WERI-Rb-1 (cell line): Measurements from ENCODE around the gene ACSF3.

ENCODE experiments used
- DNase-seq: peaks from one replicate; pipeline ENCODE4 v3.0.0-alpha.2; 2020
- H3K27ac ChIP-seq: fragments of 250-450 bp; sonication (Bioruptor Pico); 2 replicates; pipeline ENCODE4 v1.5.1; 2020; ENCODE audit warnings: mild to moderate bottlenecking, moderate library complexity
- H3K27me3 ChIP-seq: fragments of 250-450 bp; sonication (Bioruptor Pico); 2 replicates; pipeline ENCODE4 v1.5.1; 2021; ENCODE audit warnings: mild to moderate bottlenecking, low read depth, moderate library complexity; ENCODE audit not compliant: insufficient read depth, severe bottlenecking
- H3K36me3 ChIP-seq: fragments of 250-450 bp; sonication (Bioruptor Pico); 2 replicates; pipeline ENCODE4 v1.5.1; 2020; ENCODE audit warnings: mild to moderate bottlenecking, moderate library complexity
- H3K4me3 ChIP-seq: 2 replicates; pipeline ENCODE4 v1.5.1; 2011; ENCODE audit warnings: low read depth, mild to moderate bottlenecking, control low read depth, low read length
- H3K9me3 ChIP-seq: fragments of 250-450 bp; sonication (Bioruptor Pico); 2 replicates; pipeline ENCODE4 v1.5.1; 2021; ENCODE audit warnings: mild to moderate bottlenecking, moderate library complexity; ENCODE audit not compliant: severe bottlenecking
- CTCF ChIP-seq: IDR thresholded peaks from 2 replicates; pipeline ENCODE4 v1.5.1; 2011; ENCODE audit warnings: low read depth, mild to moderate bottlenecking, control low read depth, inconsistent platforms, low read length

ACSF3 gene

GRCh38 chr16:89123001-89123830 is 29.6 kb downstream of the ACSF3 start:
- Histone ChIP-seq H3K27ac (no peak overlapping the region), H3K4me3 (no peak overlapping the region), H3K27me3 (no peaks in the 10 kb centered on the region), H3K36me3 (no peaks in the 10 kb centered on the region), H3K9me3 (no peaks in the 10 kb centered on the region)
- DNase-seq = no peak
- no peak for TF ChIP-seq CTCF

DNA sequence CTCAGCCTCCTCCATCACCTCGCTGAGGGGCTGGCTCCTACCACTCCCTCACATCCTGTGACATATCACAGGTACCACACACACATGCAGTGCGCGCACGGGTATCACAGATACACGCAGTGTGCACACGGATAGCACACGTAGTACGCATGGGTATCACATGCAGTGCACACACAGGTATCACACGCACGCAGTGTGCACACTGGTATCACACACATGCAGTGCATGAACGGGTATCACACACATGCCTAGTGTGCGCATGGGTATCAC is 30.1 kb downstream of the ACSF3 start:
- no peak for DNase-seq
- TF ChIP-seq CTCF = no peak
- Histone ChIP-seq H3K9me3 (no peaks in the 10 kb centered on the region), H3K27ac (no peak overlapping the region), H3K4me3 (no peak overlapping the region), H3K27me3 (no peaks in the 10 kb centered on the region), H3K36me3 (no peaks in the 10 kb centered on the region)

DNA sequence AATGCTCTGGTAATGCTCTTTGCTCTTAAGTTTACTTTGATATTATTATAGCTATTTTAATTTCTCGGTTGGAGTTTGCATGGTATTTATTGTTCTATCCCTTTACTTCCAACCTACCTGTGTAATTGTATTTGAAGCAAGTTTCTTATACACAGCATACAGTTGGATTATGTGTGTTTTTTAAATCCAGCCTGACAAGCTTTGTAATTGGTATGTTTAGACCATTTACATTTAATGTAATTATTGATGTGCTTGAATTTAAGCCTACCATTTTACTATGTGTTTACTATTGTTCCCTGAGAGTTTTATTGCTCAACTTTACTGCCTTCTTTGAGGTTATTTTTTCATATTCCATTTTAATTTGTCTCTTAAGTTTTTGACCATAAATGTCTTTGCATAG is 35.7 kb downstream of the ACSF3 start:
- H3K36me3 ChIP-seq = no peaks in the 10 kb centered on the region
- no peak overlapping the region for H3K4me3 ChIP-seq
- no peak for DNase-seq

GRCh38 chr16:89130448-89130847 is 36.8 kb downstream of the ACSF3 start:
- DNase-seq = no peak
- no peaks in the 10 kb centered on the region for H3K27me3 ChIP-seq
- no peak overlapping the region for H3K4me3 ChIP-seq
- H3K36me3 ChIP-seq = no peaks in the 10 kb centered on the region
- TF ChIP-seq CTCF = no peak
- H3K27ac ChIP-seq = no peak overlapping the region
- no peaks in the 10 kb centered on the region for H3K9me3 ChIP-seq

More for the DNA sequence above, 35.7 kb downstream of the ACSF3 start:
- H3K27ac ChIP-seq = no peak overlapping the region
- H3K9me3 ChIP-seq = no peaks in the 10 kb centered on the region
- H3K27me3 ChIP-seq = no peaks in the 10 kb centered on the region
- no peak for TF ChIP-seq CTCF

- no peak for DNase-seq
- H3K27me3 ChIP-seq = no peaks in the 10 kb centered on the region
- H3K27ac ChIP-seq = no peak overlapping the region
- H3K36me3 ChIP-seq = no peaks in the 10 kb centered on the region
- no peaks in the 10 kb centered on the region for H3K9me3 ChIP-seq
- no peak for TF ChIP-seq CTCF
- no peak overlapping the region for H3K4me3 ChIP-seq
These were observed 38.1 kb downstream of the ACSF3 start for GRCh38 chr16:89131783-89132182.
